Smooth muscle cell (in vitro differentiated cells): Measurements from ENCODE around the gene SPATA24. TPM values are rescaled to one million over a fixed set of nuclear protein-coding genes. Genes with fewer than 3 reads are reported as not detected.

Source experiments
- DNase-seq: peaks from one replicate; lab custom pipeline; 2025; ENCODE audit not compliant: unreplicated experiment; lab: John Stamatoyannopoulos, UW
- H2AFZ ChIP-seq: fragments of 200-600 bp; sonication (generic); 2 replicates; pipeline ENCODE4 v1.6.0; 2016; ENCODE audit warnings: antibody characterized with exemption, low read depth, mild to moderate bottlenecking
- H3F3A ChIP-seq: fragments of 200-600 bp; sonication (generic); 2 replicates; pipeline ENCODE4 v1.6.0; 2017; ENCODE audit warnings: antibody characterized with exemption, low read depth
- H3K27ac ChIP-seq: fragments of 200-600 bp; sonication (generic); 2 replicates; pipeline ENCODE4 v1.5.1; 2016; ENCODE audit warnings: low read depth, mild to moderate bottlenecking
- H3K27me3 ChIP-seq: fragments of 200-600 bp; sonication (generic); 2 replicates; pipeline ENCODE4 v1.6.1; 2016; ENCODE audit warnings: low read depth, mild to moderate bottlenecking
- H3K36me3 ChIP-seq: fragments of 200-600 bp; sonication (generic); 2 replicates; pipeline ENCODE4 v1.5.1; 2016; ENCODE audit warnings: low read depth
- H3K4me1 ChIP-seq: fragments of 200-600 bp; sonication (generic); 2 replicates; pipeline ENCODE4 v1.5.1; 2016; ENCODE audit warnings: low read depth
- H3K4me2 ChIP-seq: fragments of 200-600 bp; sonication (generic); 2 replicates; pipeline ENCODE4 v1.6.0; 2016; ENCODE audit warnings: mild to moderate bottlenecking
- H3K4me3 ChIP-seq: fragments of 200-600 bp; sonication (generic); 2 replicates; pipeline ENCODE4 v1.5.1; 2016; ENCODE audit warnings: mild to moderate bottlenecking
- H3K79me2 ChIP-seq: fragments of 200-600 bp; sonication (generic); 2 replicates; pipeline ENCODE4 v1.6.0; 2016; ENCODE audit warnings: low read depth, mild to moderate bottlenecking
- H3K9ac ChIP-seq: fragments of 200-600 bp; sonication (generic); 2 replicates; pipeline ENCODE4 v1.6.0; 2016; ENCODE audit warnings: low read depth
- H3K9me3 ChIP-seq: fragments of 200-600 bp; sonication (generic); replicated peaks from 2 replicates; pipeline ENCODE4 v1.5.1; 2016; ENCODE audit warnings: low read depth
- H4K20me1 ChIP-seq: fragments of 200-600 bp; sonication (generic); 2 replicates; pipeline ENCODE4 v1.6.0; 2016; ENCODE audit warnings: low read depth
- WGBS: methylation state at CpG from one replicate; pipeline ENCODE4 v1.1.7; 2016; ENCODE audit warnings: low lambda C conversion rate; 5-methylcytosine and 5-hydroxymethylcytosine counted together
- polyA plus RNA-seq: library from polyadenylated mRNA; unstranded; fragments of >200 nt; fragmentation: Nextera tagmentation; extraction: Ambion mirVana; gene quantifications from 2 replicates; pipeline ENCODE4 v1.2.1, GENCODE V29; 2016
- total RNA-seq: library from RNA; depleted of rRNA; stranded (reverse); fragments of >200 nt; gene quantifications from 2 replicates; pipeline ENCODE4 v1.2.3, GENCODE V29; 2014
- TF ChIP-seq, protein P1 (sequence below): fragments of 200-600 bp; sonication (generic); IDR thresholded peaks from 2 replicates; pipeline ENCODE4 v1.5.1; 2017; ENCODE audit warnings: borderline replicate concordance, mild to moderate bottlenecking, antibody characterized with exemption; ENCODE audit not compliant: insufficient read depth, poor library complexity, severe bottlenecking

Gene SPATA24
- total RNA-seq (2.0 and 4.0 TPM in 2 replicates), polyA plus RNA-seq (2.2 and 2.6 TPM in 2 replicates)

GRCh38 chr5:139403787-139404483 is at the start of gene SPATA24:
TSS of gene SPATA24 (minus strand) at chr5:139404089. CDS start at chr5:139404060, 29 bp downstream.
- H3K79me2 ChIP-seq: no peaks in the 10 kb centered on the region
- DNase-seq: peak; percentile 100
- H3K4me3 ChIP-seq: peak within 1 kb of the TSS; percentile 50
- no peaks in the 10 kb centered on the region for H4K20me1 ChIP-seq
- no peaks in the 10 kb centered on the region for H3K36me3 ChIP-seq
- H3K4me1 ChIP-seq: peaks cover 8% of the 10 kb centered on the region
- peaks cover 4% of the 10 kb centered on the region for H3F3A ChIP-seq
- H3K4me2 ChIP-seq: peak within 1 kb of the TSS; percentile 90
- H3K27me3 ChIP-seq: no peaks in the 10 kb centered on the region
- peak within 1 kb of the TSS; percentile 80 for H2AFZ ChIP-seq
- WGBS: under 1% methylated on average over 41 of the region's 41 CpGs
- H3K9ac ChIP-seq: peak within 1 kb of the TSS; percentile 73
- peak within 1 kb of the TSS; percentile 92 for H3K27ac ChIP-seq
- H3K9me3 ChIP-seq: no peaks in the 10 kb centered on the region
- TF ChIP-seq, protein P1, sequence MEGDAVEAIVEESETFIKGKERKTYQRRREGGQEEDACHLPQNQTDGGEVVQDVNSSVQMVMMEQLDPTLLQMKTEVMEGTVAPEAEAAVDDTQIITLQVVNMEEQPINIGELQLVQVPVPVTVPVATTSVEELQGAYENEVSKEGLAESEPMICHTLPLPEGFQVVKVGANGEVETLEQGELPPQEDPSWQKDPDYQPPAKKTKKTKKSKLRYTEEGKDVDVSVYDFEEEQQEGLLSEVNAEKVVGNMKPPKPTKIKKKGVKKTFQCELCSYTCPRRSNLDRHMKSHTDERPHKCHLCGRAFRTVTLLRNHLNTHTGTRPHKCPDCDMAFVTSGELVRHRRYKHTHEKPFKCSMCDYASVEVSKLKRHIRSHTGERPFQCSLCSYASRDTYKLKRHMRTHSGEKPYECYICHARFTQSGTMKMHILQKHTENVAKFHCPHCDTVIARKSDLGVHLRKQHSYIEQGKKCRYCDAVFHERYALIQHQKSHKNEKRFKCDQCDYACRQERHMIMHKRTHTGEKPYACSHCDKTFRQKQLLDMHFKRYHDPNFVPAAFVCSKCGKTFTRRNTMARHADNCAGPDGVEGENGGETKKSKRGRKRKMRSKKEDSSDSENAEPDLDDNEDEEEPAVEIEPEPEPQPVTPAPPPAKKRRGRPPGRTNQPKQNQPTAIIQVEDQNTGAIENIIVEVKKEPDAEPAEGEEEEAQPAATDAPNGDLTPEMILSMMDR: no peak

DNA sequence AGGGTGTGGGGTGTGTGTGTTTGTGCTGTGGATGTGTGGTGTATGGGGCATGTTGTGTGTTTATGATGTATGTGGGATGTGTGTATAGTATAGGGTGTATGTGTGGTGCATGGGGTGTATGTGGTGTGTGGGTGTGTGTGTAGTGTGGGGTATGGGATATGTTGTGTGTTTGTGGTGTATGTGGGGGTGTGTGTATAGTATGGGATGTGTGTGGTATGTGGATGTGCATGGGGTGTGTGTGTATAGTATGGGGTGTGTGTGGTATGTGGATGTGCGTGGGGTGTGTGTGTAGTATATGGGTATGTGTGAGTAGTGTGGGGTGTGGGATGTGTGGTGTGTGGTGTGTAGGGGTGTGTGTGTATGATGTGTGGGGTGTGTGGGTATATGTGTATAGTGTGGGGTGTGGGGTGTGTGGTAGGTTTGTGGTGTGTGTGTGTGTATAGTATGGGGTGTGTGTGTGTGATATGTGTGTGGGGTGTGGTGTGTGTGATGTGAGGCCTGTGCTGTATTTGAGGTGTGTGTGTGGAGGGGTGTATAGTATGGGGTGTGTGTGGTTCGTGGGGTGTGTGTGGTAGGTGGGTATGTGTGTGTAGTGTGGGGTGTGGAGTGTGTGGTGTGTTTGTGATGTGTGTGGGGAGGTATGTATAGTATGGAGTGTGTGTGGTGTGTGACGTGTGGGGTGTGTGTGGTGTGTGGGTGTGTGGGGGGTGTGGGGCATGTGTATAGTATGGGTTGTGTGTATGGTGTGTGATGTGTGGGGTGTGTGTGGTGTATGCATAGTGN is 48.2 kb upstream of the SPATA24 start:
- Histone ChIP-seq H3K9ac (no peak overlapping the region), H3K36me3 (no peaks in the 10 kb centered on the region), H2AFZ (no peak overlapping the region), H3K27ac (no peak overlapping the region), H3K4me2 (no peak overlapping the region), H3F3A (no peaks in the 10 kb centered on the region), H3K4me1 (peaks cover 1% of the 10 kb centered on the region), H3K27me3 (no peaks in the 10 kb centered on the region), H3K79me2 (no peaks in the 10 kb centered on the region), H3K4me3 (no peak overlapping the region), H3K9me3 (no peaks in the 10 kb centered on the region), H4K20me1 (no peaks in the 10 kb centered on the region)
- DNase-seq: no peak
- WGBS: 89% methylated on average over 3 of the region's 3 CpGs
- TF ChIP-seq, protein P1: no peak

- TF ChIP-seq, protein P1: no peak
- H4K20me1 ChIP-seq: no peaks in the 10 kb centered on the region
- no peaks in the 10 kb centered on the region for H3K9me3 ChIP-seq
Observed at GRCh38 chr5:139451176-139451575, 47.3 kb upstream of the SPATA24 start.

More at GRCh38 chr5:139451176-139451575, 47.3 kb upstream of the SPATA24 start:
- peaks cover 3% of the 10 kb centered on the region for H3K4me1 ChIP-seq
- H3K4me2 ChIP-seq: no peak overlapping the region
- no peak overlapping the region for H3K27ac ChIP-seq
- no peaks in the 10 kb centered on the region for H3K27me3 ChIP-seq
- no peak overlapping the region for H2AFZ ChIP-seq
- 92% methylated on average over 1 of the region's 2 CpGs for WGBS
- H3K9ac ChIP-seq: no peak overlapping the region
- no peaks in the 10 kb centered on the region for H3K36me3 ChIP-seq
- no peak overlapping the region for H3K4me3 ChIP-seq
- peaks cover under 1% of the 10 kb centered on the region for H3F3A ChIP-seq
- H3K79me2 ChIP-seq: no peaks in the 10 kb centered on the region
- no peak for DNase-seq
